Measurements from ENCODE around the gene TC2N.

The TC2N gene

GRCh38 chr14:91805659-91806058 lies 61.7 kb downstream of the TC2N start:
- DNase-seq (ENCODE audit: extremely low read depth, low read depth): no peak

DNA sequence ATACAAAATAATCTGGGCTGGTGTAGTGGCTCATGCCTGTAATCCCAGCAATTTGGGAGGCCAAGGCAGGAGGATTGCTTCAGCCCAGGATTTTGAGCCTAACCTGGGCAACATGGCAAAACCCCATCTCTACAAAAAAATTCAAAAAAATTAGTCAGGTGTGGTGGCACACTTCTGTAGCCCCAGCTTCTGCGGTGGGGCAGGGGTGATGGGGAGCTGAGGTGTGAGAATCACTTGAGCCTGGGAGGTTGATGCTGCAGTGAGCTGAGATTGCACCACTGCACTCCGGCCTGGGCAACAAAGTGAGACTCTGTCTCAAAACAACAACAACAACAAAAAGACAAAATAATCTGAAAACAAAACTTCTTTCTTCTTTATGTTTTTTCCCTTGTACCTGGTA lies 66.0 kb downstream of the TC2N start:
- no peak for DNase-seq (ENCODE audit: extremely low read depth, low read depth)

More at GRCh38 chr14:91805659-91806058, 61.7 kb downstream of the TC2N start:
- TF ChIP-seq CTCF (IDR thresholded peaks at IDR 0.05; ENCODE audit: low read depth, low read length): no peak

DNA sequence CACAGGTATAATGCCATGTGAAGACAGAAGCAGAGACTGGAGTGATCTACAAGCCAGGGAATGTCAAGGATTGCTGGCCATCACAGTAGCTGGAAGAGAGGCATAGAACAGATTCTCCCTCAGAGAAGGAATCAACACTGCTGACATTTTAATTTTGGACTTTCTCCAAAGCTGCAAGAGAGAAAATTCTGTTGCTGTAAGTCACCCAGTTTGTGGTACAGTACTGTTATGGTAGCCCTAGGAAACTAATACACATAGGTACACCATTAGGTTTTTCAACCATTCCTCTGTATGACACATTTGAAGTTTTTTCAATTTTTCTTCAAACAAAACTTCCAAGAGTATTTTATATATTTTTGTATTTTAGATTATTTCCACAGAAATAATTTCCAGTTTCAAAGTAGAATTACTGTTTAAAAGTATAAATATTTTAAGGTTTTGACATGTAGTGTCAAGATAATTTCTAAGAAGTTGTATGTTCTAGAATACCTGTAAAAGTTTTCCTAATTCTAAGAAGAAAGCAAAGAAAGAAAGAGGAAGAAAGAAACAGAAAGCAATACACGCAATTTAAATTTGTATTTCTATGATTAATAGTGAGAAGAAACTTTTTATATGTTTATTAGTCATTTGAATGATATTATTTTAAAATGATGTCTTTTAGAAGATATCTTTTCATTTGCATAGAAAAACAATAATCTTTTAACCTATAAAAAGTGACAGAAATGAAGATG lies 70.6 kb downstream of the TC2N start:
- DNase-seq (ENCODE audit: extremely low read depth, low read depth): peak; percentile 3
- no peak for TF ChIP-seq CTCF (IDR thresholded peaks at IDR 0.05; ENCODE audit: low read depth, low read length)

More for the DNA sequence above, 66.0 kb downstream of the TC2N start:
- no peak for TF ChIP-seq CTCF (IDR thresholded peaks at IDR 0.05; ENCODE audit: low read depth, low read length)

- no peak for TF ChIP-seq CTCF (IDR thresholded peaks at IDR 0.05; ENCODE audit: low read depth, low read length)
- DNase-seq (ENCODE audit: extremely low read depth, low read depth): no peak
These were observed 73.6 kb downstream of the TC2N start for GRCh38 chr14:91793704-91794103.

DNA sequence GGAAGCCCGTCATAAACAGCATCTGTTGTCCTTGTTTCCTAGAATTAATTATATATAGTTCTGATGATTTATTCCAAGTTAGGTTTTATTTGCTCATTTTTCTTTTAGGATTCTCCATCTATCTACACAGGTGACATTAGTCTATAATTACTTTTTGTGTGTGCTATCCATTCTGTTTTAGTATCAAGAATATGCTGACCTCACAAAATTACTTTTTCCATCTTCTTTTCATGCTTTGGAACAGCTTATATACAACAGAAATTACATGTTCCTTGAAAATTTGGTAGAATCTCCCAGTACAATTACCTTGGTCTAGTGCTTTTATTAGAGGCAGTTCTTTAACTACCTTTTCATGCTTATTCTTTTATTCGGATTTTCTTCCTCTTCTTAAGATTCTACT lies 81.1 kb downstream of the TC2N start:
- TF ChIP-seq CTCF (IDR thresholded peaks at IDR 0.05; ENCODE audit: low read depth, low read length): no peak
- no peak for DNase-seq (ENCODE audit: extremely low read depth, low read depth)

DNA sequence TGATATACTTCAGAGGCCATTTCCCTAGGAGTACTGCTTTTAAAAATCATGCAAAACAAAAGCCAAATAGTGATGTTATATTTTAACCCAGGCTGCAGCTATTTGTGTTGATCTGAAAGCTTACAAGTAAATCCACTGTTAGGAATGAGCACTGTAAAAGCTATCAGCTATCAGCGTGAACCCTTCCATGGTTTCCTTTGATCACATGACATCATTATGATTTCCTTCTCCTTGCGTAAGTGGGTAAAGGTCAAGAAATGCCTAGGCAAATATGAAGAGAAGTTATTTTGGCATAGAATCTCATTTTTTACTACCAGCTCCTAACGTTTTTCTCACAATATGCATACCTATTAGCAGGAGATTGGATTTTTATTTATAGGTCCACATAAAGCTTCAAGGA lies 86.9 kb downstream of the TC2N start:
- DNase-seq (ENCODE audit: extremely low read depth, low read depth): no peak
- no peak for TF ChIP-seq CTCF (IDR thresholded peaks at IDR 0.05; ENCODE audit: low read depth, low read length)

GRCh38 chr14:91778217-91778616 lies 89.1 kb downstream of the TC2N start:
- TF ChIP-seq CTCF (IDR thresholded peaks at IDR 0.05; ENCODE audit: low read depth, low read length): no peak
- DNase-seq (ENCODE audit: extremely low read depth, low read depth): no peak

Data from AG09319 (cell line).